GM21367 (cell line): Measurements from ENCODE around the gene SEC23A.
"Not testable (repeated sequence)": the region's sequence is repeated elsewhere in the genome, so short reads cannot be mapped to it uniquely, and the experiment has no call there.

Source experiments
- ATAC-seq: cut with Tn5 transposase; IDR thresholded peaks from one replicate; pipeline ENCODE4 v1.9.1; 2021; ENCODE audit not compliant: unreplicated experiment

The SEC23A gene

DNA sequence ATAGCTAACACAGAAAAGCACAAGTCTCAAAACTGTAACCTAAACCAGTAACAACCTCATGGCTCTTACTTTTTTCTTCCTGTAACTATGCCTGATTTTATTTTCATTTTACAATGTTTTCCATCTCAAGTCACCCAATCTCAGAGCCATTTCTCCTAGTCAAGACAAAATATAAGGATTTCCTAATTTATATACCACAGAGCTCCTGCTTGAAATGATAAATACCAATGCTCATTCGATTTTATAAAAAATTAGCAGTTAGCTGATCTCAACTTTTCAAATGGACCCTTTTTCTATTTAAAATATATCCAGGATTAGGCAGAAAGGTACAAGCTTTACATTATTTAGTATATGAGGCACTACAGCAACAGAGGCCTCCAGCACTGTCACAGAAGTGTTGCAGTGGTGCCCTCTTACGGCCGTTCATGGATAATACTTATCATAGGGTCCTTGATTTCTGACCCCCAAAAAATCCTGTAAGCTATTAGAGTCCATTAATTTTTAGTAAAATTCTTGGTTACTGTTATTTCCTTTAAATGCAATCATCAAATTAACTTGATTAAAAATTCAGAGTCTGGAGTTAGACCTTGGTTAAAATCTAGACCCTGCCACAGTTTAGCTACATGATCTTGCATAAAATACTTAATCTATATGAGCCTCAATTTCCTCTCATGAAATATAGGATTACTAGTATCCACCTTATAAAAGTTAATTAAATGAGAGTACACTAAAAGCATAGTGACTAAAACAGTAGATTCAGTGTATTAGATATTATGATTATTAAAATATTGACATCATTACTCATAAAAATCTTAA lies 68.3 kb downstream of the SEC23A start:
- ATAC-seq, result no peak

GRCh38 chr14:39033371-39033770 lies 69.7 kb downstream of the SEC23A start:
- no peak for ATAC-seq

GRCh38 chr14:39030209-39030608 lies 72.8 kb downstream of the SEC23A start:
- no peak for ATAC-seq

DNA sequence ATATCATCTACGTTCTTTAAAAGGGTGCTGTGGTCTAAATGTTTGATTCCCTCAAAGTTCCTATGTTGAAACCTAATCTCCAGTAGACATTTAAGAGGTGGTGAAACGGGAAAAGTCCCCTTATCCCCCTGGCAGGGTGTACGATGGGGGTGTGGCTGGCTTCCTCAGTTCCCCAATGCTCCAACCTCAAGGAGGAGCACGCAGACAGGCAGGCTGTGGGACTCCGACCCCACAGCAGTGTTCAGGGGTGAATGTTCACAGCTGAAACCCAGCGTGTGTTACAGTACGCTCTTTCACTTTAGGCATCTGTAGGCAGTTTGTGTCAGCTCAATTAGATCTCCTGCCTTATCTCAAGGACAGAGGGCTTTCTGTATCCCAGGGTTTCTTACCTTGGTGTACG lies 73.2 kb downstream of the SEC23A start:
- no peak for ATAC-seq

- no peak for ATAC-seq
Measured at GRCh38 chr14:39028620-39029019, 74.4 kb downstream of the SEC23A start.

- no peak for ATAC-seq
Measured at GRCh38 chr14:39025810-39026627, 77.0 kb downstream of the SEC23A start.

- no peak for ATAC-seq
Measured at GRCh38 chr14:39025250-39025809, 77.7 kb downstream of the SEC23A start.

GRCh38 chr14:39023939-39024871 lies 78.8 kb downstream of the SEC23A start:
- no peak for ATAC-seq

GRCh38 chr14:39017096-39018016 lies 85.7 kb downstream of the SEC23A start:
- ATAC-seq, result not testable (repeated sequence)

- ATAC-seq, result no peak
Measured at GRCh38 chr14:39016733-39017095, 86.3 kb downstream of the SEC23A start.

DNA sequence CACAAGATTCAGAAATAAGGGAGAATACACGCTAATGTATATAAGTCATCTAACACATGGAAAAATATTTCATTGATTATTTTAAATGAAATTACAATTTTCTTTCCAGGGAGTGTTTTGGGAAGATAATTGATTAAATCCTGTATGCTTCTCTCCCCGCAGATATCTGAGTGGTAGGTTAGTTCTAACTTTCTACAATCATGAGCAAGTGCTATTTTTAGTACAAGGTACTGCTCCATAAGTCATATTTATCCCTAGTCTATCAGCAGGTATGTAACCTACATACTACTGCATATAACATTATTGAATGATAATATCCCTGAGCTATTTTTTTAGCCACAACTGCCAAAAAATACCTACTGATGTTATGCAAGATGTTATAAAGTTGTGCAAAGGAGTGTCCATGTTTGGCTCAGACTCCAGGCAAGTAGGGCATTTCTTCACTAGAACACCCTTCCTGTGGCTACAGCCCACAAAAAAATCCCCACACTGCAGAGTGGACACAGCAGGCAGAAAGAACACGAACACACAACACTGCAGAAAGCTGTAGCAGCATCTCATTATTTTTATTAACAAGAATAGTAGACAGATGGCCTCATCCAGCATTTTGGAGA lies 87.0 kb downstream of the SEC23A start:
- no peak for ATAC-seq

- ATAC-seq, result peak; percentile 84
Measured at GRCh38 chr14:39015360-39015961, 87.6 kb downstream of the SEC23A start.

- ATAC-seq, result no peak
Measured at GRCh38 chr14:39014460-39014859, 88.6 kb downstream of the SEC23A start.

DNA sequence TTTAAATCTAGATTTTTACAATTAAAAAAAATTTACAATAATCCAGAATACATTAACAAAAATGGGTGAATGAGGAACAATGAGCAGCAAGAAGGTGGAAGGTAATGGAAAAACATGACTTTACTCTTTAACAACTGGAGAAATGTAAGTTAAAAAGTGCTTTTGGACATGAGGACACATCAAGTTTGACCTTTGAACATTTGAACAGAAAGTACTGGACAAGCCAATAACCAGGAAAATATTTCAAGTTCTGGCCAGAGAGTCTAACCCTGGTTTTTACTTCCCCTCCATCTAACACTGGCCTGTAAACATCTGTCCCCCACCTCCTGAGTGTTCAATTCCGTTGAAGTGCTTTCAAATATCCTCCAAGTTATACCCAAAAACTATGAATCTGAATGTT lies 94.1 kb downstream of the SEC23A start:
- not testable (repeated sequence) for ATAC-seq

DNA sequence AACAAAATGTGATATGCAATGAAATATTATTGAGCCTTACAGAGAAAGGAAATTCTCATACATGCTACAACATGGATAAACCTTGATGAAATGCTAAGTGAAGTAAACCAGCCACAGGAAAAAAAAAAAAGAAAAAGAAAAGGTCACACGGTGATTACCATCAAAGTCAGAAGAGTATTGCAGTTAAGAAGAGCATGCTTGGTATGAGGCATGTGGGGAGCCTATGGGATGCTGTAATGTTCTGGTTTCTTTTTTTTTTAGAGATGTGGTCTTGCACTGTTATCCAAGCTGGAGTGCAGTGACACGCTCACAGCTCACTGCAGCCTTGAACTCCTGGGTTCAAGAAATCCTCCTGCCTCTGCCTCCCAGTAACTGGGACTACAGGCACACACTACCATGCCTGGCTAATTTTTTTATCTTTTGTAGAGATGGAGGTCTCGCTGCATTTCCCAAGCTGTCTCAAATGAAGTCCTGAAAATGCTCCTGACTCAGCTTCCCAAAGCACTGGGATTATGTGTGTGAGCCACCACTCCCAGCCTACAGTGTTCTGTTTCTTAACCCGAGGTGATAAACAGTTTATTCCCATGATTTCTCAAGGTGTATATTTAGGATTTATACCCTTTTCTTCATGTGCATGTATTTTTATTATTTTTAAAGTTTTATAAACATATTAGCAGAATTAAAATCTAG lies 96.2 kb downstream of the SEC23A start:
- ATAC-seq, result no peak

GRCh38 chr14:39005044-39005880 lies 97.8 kb downstream of the SEC23A start:
- ATAC-seq, result no peak

DNA sequence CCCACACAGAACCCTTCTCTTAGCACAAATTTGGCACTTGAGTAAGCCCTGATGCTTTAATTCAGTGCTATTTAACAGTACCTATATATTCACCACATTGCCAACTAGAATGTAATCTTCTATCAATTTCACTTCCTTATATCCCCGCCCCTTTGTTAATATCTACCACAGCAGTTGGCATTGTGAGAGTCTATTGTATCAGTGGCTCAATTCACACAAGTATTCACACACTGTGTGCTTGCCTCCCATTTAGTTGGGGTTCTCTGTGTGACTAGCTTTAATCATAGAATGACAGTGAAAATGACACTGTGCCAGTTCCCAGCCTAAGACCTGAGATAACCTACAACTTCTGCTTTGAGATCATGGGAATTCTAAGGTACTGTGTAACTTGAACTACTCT lies 103.1 kb downstream of the SEC23A start:
- no peak for ATAC-seq
